B cell (primary cell): ENCODE results near the gene NEURL2. TPM values are rescaled to one million over a fixed set of nuclear protein-coding genes. Genes with fewer than 3 reads are reported as not detected.

ENCODE experiments used
- ATAC-seq: fragments of 200-7000 bp; cut with Tn5 transposase; one replicate; pipeline ENCODE4 v1.10.0; 2021; ENCODE audit warnings: low read depth, mild to moderate bottlenecking, moderate number of reproducible peaks, moderate library complexity
- CTCF ChIA-PET: fragments of 350-600 bp; sonication (Branson Sonifier 250); formaldehyde crosslinking; loops from one replicate; lab custom pipeline; 2021; ENCODE audit warnings: antibody characterized with exemption, inconsistent platforms; lab: Charles Lee
- POLR2A ChIA-PET: fragments of 350-600 bp; sonication (Branson Sonifier 250); formaldehyde crosslinking; loops from one replicate; lab custom pipeline; 2021; ENCODE audit warnings: antibody characterized with exemption; lab: Charles Lee
- DNase-seq: peaks from one replicate; pipeline ENCODE4 v3.0.0; 2013
- H2AFZ ChIP-seq: 2 replicates; pipeline ENCODE4 v1.6.1; 2012; ENCODE audit warnings: mild to moderate bottlenecking, low read depth, low read length; ENCODE audit not compliant: insufficient read depth, poor library complexity, severe bottlenecking
- H3K27ac ChIP-seq, 2 donors: 1 replicate in 1 of 2; 2 replicates in 1 of 2; pipeline ENCODE4 v1.5.1; 2012 to 2013; ENCODE audit warnings: low read length in 2 of 2, mild to moderate bottlenecking in 2 of 2, moderate library complexity in 1 of 2
- H3K27me3 ChIP-seq, 4 experiments: fragments of 200-600 bp in 1 of 4; sonication (generic) in 1 of 4; replicated peaks in 1 of 4; 1 replicate in 2 of 4; 2 replicates in 2 of 4; pipeline versions ENCODE4 v1.6.1 to v1.7.0; 2013 to 2016; ENCODE audit warnings: low read length in 3 of 4, mild to moderate bottlenecking in 2 of 4, mixed read lengths in 1 of 4, moderate library complexity in 1 of 4; ENCODE audit not compliant: insufficient read depth in 4 of 4, control insufficient read depth in 3 of 4; ENCODE audit errors: control extremely low read depth in 1 of 4
- H3K36me3 ChIP-seq, 2 experiments: replicated peaks in 1 of 2; 1 replicate in 1 of 2; 2 replicates in 1 of 2; pipeline versions ENCODE4 v1.6.1 to v1.7.1; 2013; ENCODE audit warnings: low read length in 1 of 2; ENCODE audit not compliant: insufficient read depth in 2 of 2, control insufficient read depth in 1 of 2; ENCODE audit errors: control extremely low read depth in 1 of 2, extremely low read depth in 1 of 2
- H3K4me1 ChIP-seq, 2 donors: fragments of 200-600 bp in 1 of 2; sonication (generic) in 1 of 2; 1 replicate in 1 of 2; 2 replicates in 1 of 2; pipeline versions ENCODE4 v1.5.1 to v1.6.1; 2013 to 2017; ENCODE audit warnings: low read length in 2 of 2; ENCODE audit not compliant: control insufficient read depth in 2 of 2, insufficient read depth in 2 of 2
- H3K4me2 ChIP-seq: replicated peaks from 2 replicates; pipeline ENCODE3; 2012; ENCODE audit warnings: mild to moderate bottlenecking, low read depth, low read length; ENCODE audit not compliant: poor library complexity, severe bottlenecking
- H3K4me3 ChIP-seq, 5 experiments: fragments of 200-600 bp in 1 of 5; sonication (generic) in 1 of 5; 1 replicate in 3 of 5; 2 replicates in 2 of 5; pipeline versions ENCODE4 v1.5.1 to v1.7.0; 2011 to 2016; ENCODE audit warnings: low read length in 4 of 5, mild to moderate bottlenecking in 4 of 5, low read depth in 2 of 5, control low read depth in 1 of 5, moderate library complexity in 1 of 5; ENCODE audit not compliant: insufficient read depth in 1 of 5; ENCODE audit errors: control extremely low read depth in 1 of 5, extremely low read depth in 1 of 5
- H3K79me2 ChIP-seq: fragments of 200-600 bp; sonication (generic); one replicate; pipeline ENCODE4 v1.6.0; 2016; ENCODE audit warnings: low read length; ENCODE audit not compliant: control insufficient read depth, insufficient read depth
- H3K9ac ChIP-seq: fragments of 200-600 bp; sonication (generic); 2 replicates; pipeline ENCODE4 v1.6.1; 2017; ENCODE audit warnings: mild to moderate bottlenecking, low read length, moderate library complexity
- H3K9me3 ChIP-seq, 3 donors: one replicate each; pipeline versions ENCODE4 v1.6.1 to v1.7.1; 2013; ENCODE audit warnings: low read length in 2 of 3; ENCODE audit not compliant: control insufficient read depth in 2 of 3, insufficient read depth in 1 of 3; ENCODE audit errors: control extremely low read depth in 1 of 3
- H4K20me1 ChIP-seq: 2 replicates; pipeline ENCODE4 v1.6.0; 2012; ENCODE audit warnings: mild to moderate bottlenecking, low read length; ENCODE audit not compliant: insufficient read depth, control insufficient read depth, poor library complexity, severe bottlenecking
- H3K27ac Mint-ChIP-seq: one replicate; pipeline ENCODE4 v1.8.0; 2021; ENCODE audit warnings: mixed read lengths
- H3K27me3 Mint-ChIP-seq: one replicate; pipeline ENCODE4 v1.8.0; 2021; ENCODE audit warnings: mixed read lengths
- H3K4me1 Mint-ChIP-seq: one replicate; pipeline ENCODE4 v1.8.0; 2021; ENCODE audit warnings: mixed read lengths
- H3K4me3 Mint-ChIP-seq: one replicate; pipeline ENCODE4 v1.8.0; 2021; ENCODE audit warnings: mixed read lengths
- H3K9me3 Mint-ChIP-seq: one replicate; pipeline ENCODE4 v1.8.0; 2022; ENCODE audit warnings: mixed read lengths; ENCODE audit not compliant: insufficient read depth
- EZH2 ChIP-seq: IDR thresholded peaks from 2 replicates; pipeline ENCODE4 v1.6.1; 2012; ENCODE audit warnings: borderline replicate concordance, low read depth, mild to moderate bottlenecking, moderate library complexity, low read length; ENCODE audit not compliant: insufficient read depth, poor library complexity, severe bottlenecking
- WGBS: methylation state at CpG from one replicate; pipeline ENCODE4 v1.1.5; 2013; ENCODE audit warnings: missing lambda C conversion rate; ENCODE audit not compliant: insufficient coverage; 5-methylcytosine and 5-hydroxymethylcytosine counted together
- intact Hi-C: fragments of 100-400 bp; cut with micrococcal nuclease; formaldehyde crosslinking; loops from one replicate; pipeline ENCODE4 v1.10.0; 2022
- polyA plus RNA-seq: library from polyadenylated mRNA; depleted of rRNA; stranded (reverse); fragments of >200 nt; gene quantifications from 2 replicates; pipeline ENCODE4 v1.2.3, GENCODE V29; 2012
- total RNA-seq, 2 donors: library from RNA; stranded (reverse); fragments of 120-200 nt in 1 of 2; gene quantifications; 1 replicate in 1 of 2; 2 replicates in 1 of 2; pipeline versions ENCODE4 v1.2.3 to v1.2.4, GENCODE V29; 2013 to 2022
- TF ChIP-seq, protein P1 (sequence below): fragments of 200-600 bp; IDR thresholded peaks from one replicate; pipeline ENCODE4 v1.8.0; 2022; ENCODE audit warnings: antibody characterized with exemption, mild to moderate bottlenecking

Gene NEURL2
- total and polyA plus RNA-seq, 2 donors (not counting 1 experiment from before 2014, with no cell fraction given), result 3.3 to 5.4 TPM

DNA sequence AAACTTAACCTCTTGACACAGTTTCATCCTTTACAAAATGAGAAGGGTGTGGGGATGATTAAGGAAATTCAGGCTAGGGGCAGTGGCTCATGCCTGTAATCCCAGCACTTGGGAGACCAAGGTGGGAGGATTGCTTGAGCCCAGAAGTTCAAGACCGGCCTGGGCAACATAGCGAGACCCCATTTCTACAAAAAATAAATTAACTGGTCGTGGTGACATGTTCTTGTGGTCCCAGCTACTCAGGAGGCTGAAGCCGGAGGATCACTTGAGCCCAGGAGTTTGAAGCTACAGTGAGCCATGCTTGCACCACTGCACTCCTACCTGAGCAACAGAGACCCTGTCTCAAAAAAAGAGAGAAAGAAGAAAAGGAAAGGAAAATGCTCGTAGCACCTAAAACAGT, 24.6 kb downstream of the NEURL2 start:
- Mint-ChIP-seq H3K27ac (no peak overlapping the region), H3K4me1 (no peaks in the 10 kb centered on the region), H3K4me3 (no peak overlapping the region), H3K27me3 (no peaks in the 10 kb centered on the region), H3K9me3 (no peaks in the 10 kb centered on the region)
- TF ChIP-seq, protein P1, sequence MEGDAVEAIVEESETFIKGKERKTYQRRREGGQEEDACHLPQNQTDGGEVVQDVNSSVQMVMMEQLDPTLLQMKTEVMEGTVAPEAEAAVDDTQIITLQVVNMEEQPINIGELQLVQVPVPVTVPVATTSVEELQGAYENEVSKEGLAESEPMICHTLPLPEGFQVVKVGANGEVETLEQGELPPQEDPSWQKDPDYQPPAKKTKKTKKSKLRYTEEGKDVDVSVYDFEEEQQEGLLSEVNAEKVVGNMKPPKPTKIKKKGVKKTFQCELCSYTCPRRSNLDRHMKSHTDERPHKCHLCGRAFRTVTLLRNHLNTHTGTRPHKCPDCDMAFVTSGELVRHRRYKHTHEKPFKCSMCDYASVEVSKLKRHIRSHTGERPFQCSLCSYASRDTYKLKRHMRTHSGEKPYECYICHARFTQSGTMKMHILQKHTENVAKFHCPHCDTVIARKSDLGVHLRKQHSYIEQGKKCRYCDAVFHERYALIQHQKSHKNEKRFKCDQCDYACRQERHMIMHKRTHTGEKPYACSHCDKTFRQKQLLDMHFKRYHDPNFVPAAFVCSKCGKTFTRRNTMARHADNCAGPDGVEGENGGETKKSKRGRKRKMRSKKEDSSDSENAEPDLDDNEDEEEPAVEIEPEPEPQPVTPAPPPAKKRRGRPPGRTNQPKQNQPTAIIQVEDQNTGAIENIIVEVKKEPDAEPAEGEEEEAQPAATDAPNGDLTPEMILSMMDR, result no peak
- TF ChIP-seq EZH2, result no peak
- CTCF ChIA-PET, result interaction anchor here (1.0 kb wide), 1 partner anchor 9 kb away, joined by 3 read pairs; no protein-coding TSS in a partner anchor
- Histone ChIP-seq H3K27me3 (no peaks in the 10 kb centered on the region), H4K20me1 (no peaks in the 10 kb centered on the region), H3K9ac (no peak overlapping the region), H3K4me3 (no peak overlapping the region), H3K4me1 (no peaks in the 10 kb centered on the region), H3K79me2 (peaks cover 9% of the 10 kb centered on the region), H3K4me2 (no peak overlapping the region), H3K9me3 (no peaks in the 10 kb centered on the region), H2AFZ (no peak overlapping the region), H3K36me3 (no peaks in the 10 kb centered on the region), H3K27ac (no peak overlapping the region)
- ATAC-seq (no peak), DNase-seq (no peak)
- 96% methylated on average over 4 of the region's 5 CpGs for WGBS
- intact Hi-C loops, result no loop called here
- POLR2A ChIA-PET, result no interaction called here

GRCh38 chr20:45863543-45864470, 27.2 kb downstream of the NEURL2 start:
- TF ChIP-seq EZH2, result no peak
- TF ChIP-seq, protein P1, result no peak
- Mint-ChIP-seq H3K27ac (no peak overlapping the region), H3K4me1 (peaks cover 6% of the 10 kb centered on the region), H3K4me3 (no peak overlapping the region), H3K27me3 (no peaks in the 10 kb centered on the region), H3K9me3 (no peaks in the 10 kb centered on the region)
- no peaks in the 10 kb centered on the region for H4K20me1 ChIP-seq
- H3K4me3 ChIP-seq, result no peak overlapping the region
- WGBS, result 100% methylated on average over 5 of the region's 7 CpGs
- DNase-seq, result no peak
- H3K4me1 ChIP-seq, result no peaks in the 10 kb centered on the region
- H3K36me3 ChIP-seq, result no peaks in the 10 kb centered on the region
- ATAC-seq, result no peak
- ChIA-PET CTCF (no interaction called here), POLR2A (interaction anchor here (0.7 kb wide), 1 partner anchor 187 kb away, joined by 5 read pairs; no protein-coding TSS in a partner anchor)
- peaks cover 30% of the 10 kb centered on the region for H3K79me2 ChIP-seq
- H3K27me3 ChIP-seq, result no peaks in the 10 kb centered on the region
- no peak overlapping the region for H3K9ac ChIP-seq
- no peak overlapping the region for H3K4me2 ChIP-seq
- intact Hi-C loops, result no loop called here
- H2AFZ ChIP-seq, result no peak overlapping the region
- no peaks in the 10 kb centered on the region for H3K9me3 ChIP-seq
- no peak overlapping the region for H3K27ac ChIP-seq
